ENCODE measurements around the gene NBPF26. TPM values are rescaled to one million over a fixed set of nuclear protein-coding genes. Genes with fewer than 3 reads are reported as not detected.
"Not testable (repeated sequence)": the region's sequence is repeated elsewhere in the genome, so short reads cannot be mapped to it uniquely, and the experiment has no call there.

NBPF26 gene
- total RNA-seq, 1 experiment from 2014 or later = 17.3 TPM

- DNase-seq = peak; percentile 76
- H3K27ac Mint-ChIP-seq (ENCODE audit: unreplicated experiment) = peak overlapping the region; percentile 95
- peaks cover 15% of the 10 kb centered on the region for H3K36me3 Mint-ChIP-seq (ENCODE audit: insufficient read depth, unreplicated experiment)
- H3K9me3 Mint-ChIP-seq (ENCODE audit: low read depth, unreplicated experiment); H3K4me1 Mint-ChIP-seq (ENCODE audit: low read depth, unreplicated experiment); CTCF ChIA-PET; intact Hi-C loops (cut with micrococcal nuclease; ENCODE audit: unreplicated experiment); H3K27me3 Mint-ChIP-seq (ENCODE audit: unreplicated experiment): not testable (repeated sequence)
- BruUV-seq (replicated peaks) = TSS peak; percentile 97
- H3K4me3 Mint-ChIP-seq (ENCODE audit: low read depth, unreplicated experiment) = peak overlapping the region; percentile 67
Observed at GRCh38 chr1:120850537-120851421, 127.0 kb downstream of the NBPF26 start.

- H3K36me3 Mint-ChIP-seq (ENCODE audit: insufficient read depth, unreplicated experiment); DNase-seq; H3K4me1 Mint-ChIP-seq (ENCODE audit: low read depth, unreplicated experiment); H3K27me3 Mint-ChIP-seq (ENCODE audit: unreplicated experiment); H3K4me3 Mint-ChIP-seq (ENCODE audit: low read depth, unreplicated experiment); H3K27ac Mint-ChIP-seq (ENCODE audit: unreplicated experiment); CTCF ChIA-PET; BruUV-seq (replicated peaks); intact Hi-C loops (cut with micrococcal nuclease; ENCODE audit: unreplicated experiment); H3K9me3 Mint-ChIP-seq (ENCODE audit: low read depth, unreplicated experiment): not testable (repeated sequence)
Observed at GRCh38 chr1:120858144-120858543, 134.4 kb downstream of the NBPF26 start.

- H3K27ac Mint-ChIP-seq (ENCODE audit: unreplicated experiment); H3K36me3 Mint-ChIP-seq (ENCODE audit: insufficient read depth, unreplicated experiment); intact Hi-C loops (cut with micrococcal nuclease; ENCODE audit: unreplicated experiment); DNase-seq; H3K4me1 Mint-ChIP-seq (ENCODE audit: low read depth, unreplicated experiment); H3K9me3 Mint-ChIP-seq (ENCODE audit: low read depth, unreplicated experiment); BruUV-seq (replicated peaks); H3K27me3 Mint-ChIP-seq (ENCODE audit: unreplicated experiment); H3K4me3 Mint-ChIP-seq (ENCODE audit: low read depth, unreplicated experiment); CTCF ChIA-PET: not testable (repeated sequence)
Observed at GRCh38 chr1:120859615-120860234, 136.0 kb downstream of the NBPF26 start.

GRCh38 chr1:120878206-120878605, 154.5 kb downstream of the NBPF26 start:
- DNase-seq; H3K27me3 Mint-ChIP-seq (ENCODE audit: unreplicated experiment); BruUV-seq (replicated peaks); H3K4me1 Mint-ChIP-seq (ENCODE audit: low read depth, unreplicated experiment); intact Hi-C loops (cut with micrococcal nuclease; ENCODE audit: unreplicated experiment); H3K9me3 Mint-ChIP-seq (ENCODE audit: low read depth, unreplicated experiment); H3K27ac Mint-ChIP-seq (ENCODE audit: unreplicated experiment); H3K4me3 Mint-ChIP-seq (ENCODE audit: low read depth, unreplicated experiment); H3K36me3 Mint-ChIP-seq (ENCODE audit: insufficient read depth, unreplicated experiment); CTCF ChIA-PET: not testable (repeated sequence)

- H3K9me3 Mint-ChIP-seq (ENCODE audit: low read depth, unreplicated experiment); BruUV-seq (replicated peaks); H3K4me1 Mint-ChIP-seq (ENCODE audit: low read depth, unreplicated experiment); DNase-seq; CTCF ChIA-PET; H3K4me3 Mint-ChIP-seq (ENCODE audit: low read depth, unreplicated experiment); H3K27me3 Mint-ChIP-seq (ENCODE audit: unreplicated experiment); H3K27ac Mint-ChIP-seq (ENCODE audit: unreplicated experiment); intact Hi-C loops (cut with micrococcal nuclease; ENCODE audit: unreplicated experiment); H3K36me3 Mint-ChIP-seq (ENCODE audit: insufficient read depth, unreplicated experiment): not testable (repeated sequence)
Observed at GRCh38 chr1:120880056-120880455, 156.3 kb downstream of the NBPF26 start.

GRCh38 chr1:120881934-120882333, 158.2 kb downstream of the NBPF26 start:
- DNase-seq; H3K4me3 Mint-ChIP-seq (ENCODE audit: low read depth, unreplicated experiment); CTCF ChIA-PET; H3K27me3 Mint-ChIP-seq (ENCODE audit: unreplicated experiment); H3K9me3 Mint-ChIP-seq (ENCODE audit: low read depth, unreplicated experiment); H3K36me3 Mint-ChIP-seq (ENCODE audit: insufficient read depth, unreplicated experiment); H3K27ac Mint-ChIP-seq (ENCODE audit: unreplicated experiment); intact Hi-C loops (cut with micrococcal nuclease; ENCODE audit: unreplicated experiment); H3K4me1 Mint-ChIP-seq (ENCODE audit: low read depth, unreplicated experiment); BruUV-seq (replicated peaks): not testable (repeated sequence)

Other genes with a start within 250 kb of the NBPF26 start
- not detected in 2 replicates for gene PPIAL4A, start 165.8 kb downstream of the NBPF26 start, total RNA-seq (2022)